VCaP (cell line): Measurements from ENCODE around the gene DLEU7.

ENCODE experiments used
- H3K27ac ChIP-seq: fragments of 450-650 bp; 2 replicates; pipeline ENCODE4 v1.5.1; 2017
- TF ChIP-seq, protein P1 (sequence below): fragments of 450-650 bp; conservative IDR thresholded peaks from 2 replicates; pipeline ENCODE4 v1.5.1; 2017; ENCODE audit warnings: mild to moderate bottlenecking, moderate library complexity

Gene DLEU7

DNA sequence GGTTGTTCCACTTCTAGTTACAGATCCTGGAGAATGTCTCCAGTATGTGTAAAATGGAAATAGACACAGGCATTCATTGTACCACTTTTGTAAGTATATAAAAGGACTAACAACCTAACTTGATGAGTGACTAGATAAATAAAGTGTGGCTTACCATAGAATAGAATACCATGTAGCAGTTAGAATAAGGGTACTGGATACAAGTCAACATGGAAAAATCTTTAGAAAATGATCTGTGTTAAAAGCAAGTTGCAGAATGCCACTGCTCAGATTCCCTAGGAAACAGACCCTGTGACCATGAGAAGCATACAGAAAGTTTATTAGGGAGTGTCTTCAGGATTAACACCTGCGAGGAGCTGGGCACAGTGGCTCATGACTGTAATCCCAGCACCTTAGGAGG, 40.2 kb upstream of the DLEU7 start:
- no peak overlapping the region for H3K27ac ChIP-seq
- TF ChIP-seq, protein P1, sequence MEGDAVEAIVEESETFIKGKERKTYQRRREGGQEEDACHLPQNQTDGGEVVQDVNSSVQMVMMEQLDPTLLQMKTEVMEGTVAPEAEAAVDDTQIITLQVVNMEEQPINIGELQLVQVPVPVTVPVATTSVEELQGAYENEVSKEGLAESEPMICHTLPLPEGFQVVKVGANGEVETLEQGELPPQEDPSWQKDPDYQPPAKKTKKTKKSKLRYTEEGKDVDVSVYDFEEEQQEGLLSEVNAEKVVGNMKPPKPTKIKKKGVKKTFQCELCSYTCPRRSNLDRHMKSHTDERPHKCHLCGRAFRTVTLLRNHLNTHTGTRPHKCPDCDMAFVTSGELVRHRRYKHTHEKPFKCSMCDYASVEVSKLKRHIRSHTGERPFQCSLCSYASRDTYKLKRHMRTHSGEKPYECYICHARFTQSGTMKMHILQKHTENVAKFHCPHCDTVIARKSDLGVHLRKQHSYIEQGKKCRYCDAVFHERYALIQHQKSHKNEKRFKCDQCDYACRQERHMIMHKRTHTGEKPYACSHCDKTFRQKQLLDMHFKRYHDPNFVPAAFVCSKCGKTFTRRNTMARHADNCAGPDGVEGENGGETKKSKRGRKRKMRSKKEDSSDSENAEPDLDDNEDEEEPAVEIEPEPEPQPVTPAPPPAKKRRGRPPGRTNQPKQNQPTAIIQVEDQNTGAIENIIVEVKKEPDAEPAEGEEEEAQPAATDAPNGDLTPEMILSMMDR = no peak

- TF ChIP-seq, protein P1 = no peak
- no peak overlapping the region for H3K27ac ChIP-seq
These were observed 39.4 kb upstream of the DLEU7 start for GRCh38 chr13:50882816-50883435.

DNA sequence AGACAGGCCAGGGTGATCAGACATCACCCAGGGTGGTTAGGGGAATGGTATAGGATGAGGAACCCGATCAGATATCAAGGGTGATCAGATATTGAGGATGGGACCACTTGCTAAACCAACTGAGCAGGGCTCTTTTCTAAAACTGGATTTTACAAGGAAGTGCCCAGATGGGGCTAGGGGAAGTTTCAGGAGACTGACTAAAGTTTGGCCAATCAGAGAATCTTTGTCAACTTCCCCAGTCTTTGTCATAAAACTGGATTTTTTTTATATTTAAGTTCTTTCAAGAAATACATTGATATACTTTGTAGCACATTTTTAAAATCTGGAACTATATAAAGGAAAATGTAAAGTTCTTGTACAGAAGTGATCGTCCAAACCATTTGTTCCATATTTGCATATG, 30.5 kb upstream of the DLEU7 start:
- no peak overlapping the region for H3K27ac ChIP-seq
- TF ChIP-seq, protein P1 = no peak

DNA sequence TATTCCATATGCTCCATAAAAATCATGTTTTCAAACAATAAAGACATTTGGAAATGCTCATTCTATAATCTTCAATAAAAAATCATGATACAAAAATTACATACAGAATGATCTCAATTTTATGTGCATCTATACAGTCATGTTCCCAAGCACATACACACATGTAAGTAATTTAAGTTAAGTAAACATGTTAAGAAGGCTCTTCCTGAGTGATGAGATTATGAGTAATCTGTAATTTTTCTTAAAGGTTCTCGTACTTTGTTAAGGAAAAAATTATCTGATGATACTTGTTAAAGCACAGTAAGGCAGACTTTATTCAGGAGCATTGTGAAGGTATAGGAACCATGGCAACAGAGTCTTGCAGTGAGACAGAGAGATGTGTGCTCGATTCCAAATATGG, 30.0 kb upstream of the DLEU7 start:
- TF ChIP-seq, protein P1 = no peak
- H3K27ac ChIP-seq = no peak overlapping the region

DNA sequence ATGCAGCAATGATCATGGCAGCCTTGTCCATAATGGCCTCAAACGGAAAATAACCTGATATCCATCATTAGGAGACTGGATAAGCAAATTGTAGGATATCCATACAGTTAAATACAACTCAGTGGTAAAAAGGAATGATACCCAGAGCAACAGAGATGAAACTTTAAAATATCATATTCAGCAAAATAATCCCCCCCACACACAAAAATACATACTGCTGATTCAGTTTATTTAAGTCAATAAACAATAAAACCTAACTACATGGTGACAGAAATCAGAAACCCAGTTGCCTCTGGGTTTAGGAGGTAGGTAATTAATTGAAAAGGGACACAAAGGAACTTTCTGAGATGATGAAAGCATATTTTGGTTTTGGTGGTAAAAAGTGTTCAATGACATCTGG, 27.9 kb upstream of the DLEU7 start:
- H3K27ac ChIP-seq = no peak overlapping the region
- TF ChIP-seq, protein P1 = no peak

DNA sequence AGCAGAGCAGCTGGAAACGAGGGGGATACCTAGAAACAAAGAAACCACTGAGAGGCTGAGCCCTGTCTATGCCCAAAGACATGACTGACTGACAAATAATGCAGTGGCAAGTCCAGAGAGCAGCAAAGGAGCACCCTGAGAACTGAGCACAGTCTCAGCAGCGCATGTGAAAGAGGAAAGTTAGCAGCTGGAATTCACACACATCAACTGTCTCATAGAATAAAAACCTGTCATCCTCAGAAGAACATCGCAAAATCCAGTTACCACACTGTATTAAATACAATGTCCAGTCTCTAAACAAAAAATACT, 24.1 kb upstream of the DLEU7 start:
- H3K27ac ChIP-seq = no peak overlapping the region
- TF ChIP-seq, protein P1 = no peak

DNA sequence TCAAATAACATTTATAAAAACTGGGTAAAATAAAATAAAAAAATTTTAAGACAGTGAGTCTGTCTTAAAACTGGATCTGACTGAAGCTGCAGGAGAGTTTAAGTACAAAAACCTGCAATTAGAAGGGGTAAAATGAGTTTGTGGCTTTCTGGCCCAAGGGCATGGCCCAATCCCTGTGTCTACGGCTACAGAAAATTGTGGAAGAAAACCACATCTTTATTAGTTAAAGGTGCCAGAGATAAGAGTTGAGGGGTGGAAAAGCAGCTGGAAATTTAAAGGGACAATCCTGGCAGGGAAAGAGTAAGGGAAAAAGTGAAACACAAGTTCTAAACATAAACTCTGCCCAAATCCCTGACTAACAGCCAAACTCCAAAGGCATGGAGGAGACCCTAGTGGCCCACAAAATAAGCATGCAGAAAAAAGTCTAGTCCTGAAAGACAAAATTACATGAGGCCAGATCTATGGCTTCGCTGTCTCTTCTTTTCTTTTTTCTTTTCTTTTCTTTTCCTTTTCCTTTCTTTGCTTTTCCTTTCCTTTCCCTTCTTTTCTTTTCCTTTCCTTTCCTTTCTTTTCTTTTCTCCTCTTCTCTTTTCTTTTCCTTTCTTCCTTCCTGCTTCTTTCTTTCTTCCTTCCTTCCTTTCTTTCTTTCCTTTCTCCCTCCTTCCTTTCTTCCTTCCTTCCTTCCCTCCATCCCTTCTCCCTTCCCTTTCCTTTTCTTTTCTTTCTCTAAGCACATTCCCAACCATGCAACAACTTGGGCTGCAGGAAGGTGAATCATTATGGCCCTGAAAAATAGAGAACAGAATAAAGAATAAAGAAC, 23.5 kb upstream of the DLEU7 start:
- no peak overlapping the region for H3K27ac ChIP-seq

More for the DNA sequence above, 23.5 kb upstream of the DLEU7 start:
- TF ChIP-seq, protein P1 = no peak
